HEK293T (cell line): Measurements from ENCODE around the gene CRISP3.

Experiments used
- ARNT ChIP-seq: fragments of 450-650 bp; IDR thresholded peaks from 2 replicates; pipeline ENCODE4 v1.6.1; 2017; ENCODE audit warnings: mild to moderate bottlenecking
- BHLHE40 ChIP-seq: fragments of 450-650 bp; IDR thresholded peaks from 2 replicates; pipeline ENCODE4 v1.6.1; 2016; ENCODE audit warnings: mild to moderate bottlenecking, moderate library complexity, borderline replicate concordance
- ELF4 ChIP-seq: fragments of 450-650 bp; IDR thresholded peaks from 2 replicates; pipeline ENCODE4 v1.6.1; 2017; ENCODE audit warnings: antibody characterized with exemption
- FOXA1 ChIP-seq: fragments of 450-650 bp; IDR thresholded peaks from 2 replicates; pipeline ENCODE4 v1.6.1; 2016; ENCODE audit warnings: mild to moderate bottlenecking
- FOXK2 ChIP-seq: fragments of 450-650 bp; IDR thresholded peaks from 2 replicates; pipeline ENCODE4 v1.6.1; 2016; ENCODE audit warnings: mild to moderate bottlenecking
- FOXM1 ChIP-seq: fragments of 450-650 bp; IDR thresholded peaks from 2 replicates; pipeline ENCODE4 v1.6.1; 2017; ENCODE audit warnings: mild to moderate bottlenecking, borderline replicate concordance
- HDGF ChIP-seq: fragments of 450-650 bp; IDR thresholded peaks from 2 replicates; pipeline ENCODE4 v1.6.1; 2017; ENCODE audit warnings: antibody characterized with exemption, borderline replicate concordance
- NFRKB ChIP-seq: fragments of 450-650 bp; IDR thresholded peaks from 2 replicates; pipeline ENCODE4 v1.6.1; 2016; ENCODE audit warnings: mild to moderate bottlenecking, moderate library complexity
- SP1 ChIP-seq: fragments of 450-650 bp; IDR thresholded peaks from 2 replicates; pipeline ENCODE4 v1.6.1; 2017
- SUZ12 ChIP-seq: fragments of 450-650 bp; IDR thresholded peaks from 2 replicates; pipeline ENCODE4 v1.6.1; 2016; ENCODE audit warnings: mild to moderate bottlenecking
- TARDBP ChIP-seq: fragments of 450-650 bp; IDR thresholded peaks from 2 replicates; pipeline ENCODE4 v1.6.1; 2016
- ZNF384 ChIP-seq: fragments of 450-650 bp; IDR thresholded peaks from 2 replicates; pipeline ENCODE4 v1.6.1; 2016

- TF ChIP-seq BHLHE40 (no peak), FOXK2 (no peak), SUZ12 (no peak), HDGF (no peak), SP1 (no peak), FOXM1 (no peak), NFRKB (no peak), ARNT (no peak), TARDBP (no peak), FOXA1 (no peak), ZNF384 (no peak), ELF4 (no peak)
Measured at GRCh38 chr6:49790341-49790740, 46.2 kb upstream of the CRISP3 start.
